WTC11 (cell line): ENCODE data around the gene ATP8B4. TPM values are rescaled to one million over a fixed set of nuclear protein-coding genes. Genes with fewer than 3 reads are reported as not detected.

Experiments used
- ATAC-seq: fragments of 200-7000 bp; cut with Tn5 transposase; 2 replicates; pipeline ENCODE4 v1.10.0; 2021; ENCODE audit warnings: mild to moderate bottlenecking, moderate library complexity
- CTCF ChIA-PET: fragments of 300-600 bp; sonication (Branson Sonifier 250); formaldehyde crosslinking; loops from one replicate; lab custom pipeline; 2021; ENCODE audit warnings: antibody characterized with exemption; lab: Charles Lee
- POLR2A ChIA-PET: fragments of 350-600 bp; sonication (Branson Sonifier 250); formaldehyde crosslinking; loops from one replicate; lab custom pipeline; 2021; ENCODE audit warnings: antibody characterized with exemption; lab: Charles Lee
- DNase-seq: peaks from one replicate; pipeline ENCODE4 v3.0.0; 2021; ENCODE audit warnings: low spot score
- H3K27ac Mint-ChIP-seq: 2 replicates; pipeline ENCODE4 v1.8.0; 2021; ENCODE audit warnings: mixed read lengths
- H3K27me3 Mint-ChIP-seq: 2 replicates; pipeline ENCODE4 v1.8.0; 2021; ENCODE audit warnings: low read depth, mild to moderate bottlenecking, moderate library complexity, mixed read lengths
- H3K36me3 Mint-ChIP-seq: 2 replicates; pipeline ENCODE4 v1.8.0; 2021; ENCODE audit warnings: mixed read lengths
- H3K4me1 Mint-ChIP-seq: 2 replicates; pipeline ENCODE4 v1.8.0; 2022; ENCODE audit warnings: mixed read lengths
- H3K4me3 Mint-ChIP-seq: 2 replicates; pipeline ENCODE4 v1.8.0; 2021; ENCODE audit warnings: mild to moderate bottlenecking, moderate library complexity, mixed read lengths
- H3K9me3 Mint-ChIP-seq: 2 replicates; pipeline ENCODE4 v1.8.0; 2021; ENCODE audit warnings: mixed read lengths
- CREB1 ChIP-seq: sonication (generic); formaldehyde crosslinking; IDR thresholded peaks from 2 replicates; pipeline ENCODE4 v1.8.0; 2023; ENCODE audit warnings: mild to moderate bottlenecking, missing genetic modification reagents
- FOXK1 ChIP-seq: sonication (generic); formaldehyde crosslinking; IDR thresholded peaks from 2 replicates; pipeline ENCODE4 v1.8.0; 2022; ENCODE audit warnings: mild to moderate bottlenecking, moderate library complexity, missing genetic modification reagents
- GTF2I ChIP-seq: fragments of 250-450 bp; sonication (Bioruptor Pico); conservative IDR thresholded peaks from 2 replicates; pipeline ENCODE4 v1.4.0; 2021; ENCODE audit warnings: mild to moderate bottlenecking
- MYBL2 ChIP-seq: sonication (generic); formaldehyde crosslinking; IDR thresholded peaks from 2 replicates; pipeline ENCODE4 v1.8.1; 2023; ENCODE audit warnings: mild to moderate bottlenecking, moderate library complexity, missing genetic modification reagents
- NFYB ChIP-seq: sonication (generic); formaldehyde crosslinking; conservative IDR thresholded peaks from 2 replicates; pipeline ENCODE4 v1.8.0; 2022; ENCODE audit warnings: low read depth, missing genetic modification reagents
- NR1H2 ChIP-seq: sonication (generic); formaldehyde crosslinking; IDR thresholded peaks from 2 replicates; pipeline ENCODE4 v1.9.0; 2021; ENCODE audit warnings: mild to moderate bottlenecking, moderate library complexity, missing genetic modification reagents
- NR3C1 ChIP-seq: sonication (generic); formaldehyde crosslinking; conservative IDR thresholded peaks from 2 replicates; pipeline ENCODE4 v1.8.1; 2023; ENCODE audit warnings: low read depth, mild to moderate bottlenecking, missing genetic modification reagents
- TEAD1 ChIP-seq: sonication (generic); formaldehyde crosslinking; IDR thresholded peaks from 2 replicates; pipeline ENCODE4 v1.8.0; 2022; ENCODE audit warnings: mild to moderate bottlenecking, missing genetic modification reagents
- TP53 ChIP-seq: sonication (generic); formaldehyde crosslinking; IDR thresholded peaks from 2 replicates; pipeline ENCODE4 v1.8.1; 2023; ENCODE audit warnings: mild to moderate bottlenecking, missing genetic modification reagents
- ZNF121 ChIP-seq: sonication (generic); formaldehyde crosslinking; IDR thresholded peaks from 2 replicates; pipeline ENCODE4 v1.8.0; 2023; ENCODE audit warnings: missing genetic modification reagents
- ZNF263 ChIP-seq: sonication (generic); formaldehyde crosslinking; IDR thresholded peaks from 2 replicates; pipeline ENCODE4 v1.8.1; 2022; ENCODE audit warnings: low read depth, mild to moderate bottlenecking, moderate library complexity, missing genetic modification reagents
- ZNF396 ChIP-seq: fragments of 250-450 bp; sonication (Bioruptor Pico); IDR thresholded peaks from 2 replicates; pipeline ENCODE4 v1.8.0; 2021; ENCODE audit warnings: mild to moderate bottlenecking, moderate library complexity, borderline replicate concordance
- ZNF423 ChIP-seq: fragments of 250-450 bp; sonication (Bioruptor Pico); IDR thresholded peaks from 2 replicates; pipeline ENCODE4 v2.1.2; 2022; ENCODE audit warnings: mild to moderate bottlenecking, moderate library complexity
- ZNF532 ChIP-seq: fragments of 250-450 bp; sonication (Bioruptor Pico); IDR thresholded peaks from 2 replicates; pipeline ENCODE4 v1.9.0; 2021; ENCODE audit warnings: mild to moderate bottlenecking, borderline replicate concordance
- total RNA-seq: library from RNA; stranded (reverse); gene quantifications from 3 replicates; pipeline ENCODE4 v1.2.3, GENCODE V29; 2021
- TF ChIP-seq, protein P1 (sequence below): sonication (generic); formaldehyde crosslinking; IDR thresholded peaks from 2 replicates; pipeline ENCODE4 v1.8.1; 2023; ENCODE audit warnings: mild to moderate bottlenecking, missing genetic modification reagents, borderline replicate concordance
- TF ChIP-seq, protein P2 (sequence below): sonication (generic); formaldehyde crosslinking; IDR thresholded peaks from 2 replicates; pipeline ENCODE4 v1.8.1; 2022; ENCODE audit warnings: missing genetic modification reagents, borderline replicate concordance
- TF ChIP-seq, protein P3 (sequence below): sonication (generic); formaldehyde crosslinking; IDR thresholded peaks from 2 replicates; pipeline ENCODE4 v1.8.0; 2023; ENCODE audit warnings: missing genetic modification reagents, mild to moderate bottlenecking, borderline replicate concordance
- TF ChIP-seq, protein P4 (sequence below): sonication (generic); formaldehyde crosslinking; IDR thresholded peaks from 2 replicates; pipeline ENCODE4 v1.8.1; 2022; ENCODE audit warnings: low read depth, mild to moderate bottlenecking, moderate library complexity, missing genetic modification reagents, borderline replicate concordance

Gene ATP8B4
- total RNA-seq, 1 experiment from 2014 or later = 0.37 TPM

DNA sequence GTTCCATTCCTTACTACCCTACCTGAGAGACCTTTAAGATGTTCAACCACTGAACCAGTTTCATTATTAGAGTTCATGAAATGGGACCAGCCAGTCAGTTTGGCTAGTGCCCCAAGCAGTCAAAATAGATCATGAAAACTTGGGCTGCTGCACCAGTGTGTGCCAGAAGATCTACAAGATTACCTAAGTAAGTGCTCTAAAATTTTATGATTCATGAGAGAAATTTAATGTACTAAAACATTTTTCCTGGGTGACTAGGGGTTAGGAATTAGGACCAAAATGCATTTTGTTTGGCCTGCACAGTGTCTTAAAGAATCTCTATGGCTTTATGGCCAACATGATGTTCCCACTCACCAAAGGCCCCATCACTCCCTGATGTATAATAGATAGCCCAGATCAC, 214.7 kb downstream of the ATP8B4 start:
- no peak overlapping the region for H3K27ac Mint-ChIP-seq
- H3K27me3 Mint-ChIP-seq = no peaks in the 10 kb centered on the region
- no peaks in the 10 kb centered on the region for H3K4me1 Mint-ChIP-seq
- POLR2A ChIA-PET = no interaction called here
- no peak for ATAC-seq
- no peak for DNase-seq
- 0 out of 2 replicates have a peak, but pooled peaks cover 5% of the 10 kb centered on the region for H3K9me3 Mint-ChIP-seq
- no peak overlapping the region for H3K4me3 Mint-ChIP-seq
- TF ChIP-seq, protein P1, sequence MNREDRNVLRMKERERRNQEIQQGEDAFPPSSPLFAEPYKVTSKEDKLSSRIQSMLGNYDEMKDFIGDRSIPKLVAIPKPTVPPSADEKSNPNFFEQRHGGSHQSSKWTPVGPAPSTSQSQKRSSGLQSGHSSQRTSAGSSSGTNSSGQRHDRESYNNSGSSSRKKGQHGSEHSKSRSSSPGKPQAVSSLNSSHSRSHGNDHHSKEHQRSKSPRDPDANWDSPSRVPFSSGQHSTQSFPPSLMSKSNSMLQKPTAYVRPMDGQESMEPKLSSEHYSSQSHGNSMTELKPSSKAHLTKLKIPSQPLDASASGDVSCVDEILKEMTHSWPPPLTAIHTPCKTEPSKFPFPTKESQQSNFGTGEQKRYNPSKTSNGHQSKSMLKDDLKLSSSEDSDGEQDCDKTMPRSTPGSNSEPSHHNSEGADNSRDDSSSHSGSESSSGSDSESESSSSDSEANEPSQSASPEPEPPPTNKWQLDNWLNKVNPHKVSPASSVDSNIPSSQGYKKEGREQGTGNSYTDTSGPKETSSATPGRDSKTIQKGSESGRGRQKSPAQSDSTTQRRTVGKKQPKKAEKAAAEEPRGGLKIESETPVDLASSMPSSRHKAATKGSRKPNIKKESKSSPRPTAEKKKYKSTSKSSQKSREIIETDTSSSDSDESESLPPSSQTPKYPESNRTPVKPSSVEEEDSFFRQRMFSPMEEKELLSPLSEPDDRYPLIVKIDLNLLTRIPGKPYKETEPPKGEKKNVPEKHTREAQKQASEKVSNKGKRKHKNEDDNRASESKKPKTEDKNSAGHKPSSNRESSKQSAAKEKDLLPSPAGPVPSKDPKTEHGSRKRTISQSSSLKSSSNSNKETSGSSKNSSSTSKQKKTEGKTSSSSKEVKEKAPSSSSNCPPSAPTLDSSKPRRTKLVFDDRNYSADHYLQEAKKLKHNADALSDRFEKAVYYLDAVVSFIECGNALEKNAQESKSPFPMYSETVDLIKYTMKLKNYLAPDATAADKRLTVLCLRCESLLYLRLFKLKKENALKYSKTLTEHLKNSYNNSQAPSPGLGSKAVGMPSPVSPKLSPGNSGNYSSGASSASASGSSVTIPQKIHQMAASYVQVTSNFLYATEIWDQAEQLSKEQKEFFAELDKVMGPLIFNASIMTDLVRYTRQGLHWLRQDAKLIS (CRISPR knock-in tag) = no peak
- TF ChIP-seq ZNF423 (CRISPR knock-in tag) (no peak), ZNF263 (CRISPR knock-in tag) (no peak), GTF2I (CRISPR knock-in tag) (no peak), MYBL2 (no peak), NR3C1 (CRISPR knock-in tag) (no peak), NR1H2 (CRISPR knock-in tag) (no peak), TP53 (no peak), CREB1 (CRISPR knock-in tag) (no peak)
- TF ChIP-seq, protein P2, sequence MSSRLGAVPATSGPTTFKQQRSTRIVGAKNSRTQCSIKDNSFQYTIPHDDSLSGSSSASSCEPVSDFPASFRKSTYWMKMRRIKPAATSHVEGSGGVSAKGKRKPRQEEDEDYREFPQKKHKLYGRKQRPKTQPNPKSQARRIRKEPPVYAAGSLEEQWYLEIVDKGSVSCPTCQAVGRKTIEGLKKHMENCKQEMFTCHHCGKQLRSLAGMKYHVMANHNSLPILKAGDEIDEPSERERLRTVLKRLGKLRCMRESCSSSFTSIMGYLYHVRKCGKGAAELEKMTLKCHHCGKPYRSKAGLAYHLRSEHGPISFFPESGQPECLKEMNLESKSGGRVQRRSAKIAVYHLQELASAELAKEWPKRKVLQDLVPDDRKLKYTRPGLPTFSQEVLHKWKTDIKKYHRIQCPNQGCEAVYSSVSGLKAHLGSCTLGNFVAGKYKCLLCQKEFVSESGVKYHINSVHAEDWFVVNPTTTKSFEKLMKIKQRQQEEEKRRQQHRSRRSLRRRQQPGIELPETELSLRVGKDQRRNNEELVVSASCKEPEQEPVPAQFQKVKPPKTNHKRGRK (CRISPR knock-in tag) = no peak
- TF ChIP-seq, all 79 proteins: peak for 0
- CTCF ChIA-PET = interaction anchor here (2.5 kb wide), 1 partner anchor 27 kb away, joined by 11 read pairs; no protein-coding TSS in a partner anchor
- no peaks in the 10 kb centered on the region for H3K36me3 Mint-ChIP-seq

GRCh38 chr15:49902685-49903501, 216.1 kb downstream of the ATP8B4 start:
- Mint-ChIP-seq H3K36me3 (no peaks in the 10 kb centered on the region), H3K4me1 (peaks cover 8% of the 10 kb centered on the region; the same call in 1 of the 2 replicates), H3K4me3 (no peak overlapping the region), H3K27me3 (no peaks in the 10 kb centered on the region), H3K9me3 (0 out of 2 replicates have a peak, but pooled peaks cover 5% of the 10 kb centered on the region), H3K27ac (no peak overlapping the region)
- POLR2A ChIA-PET = no interaction called here
- DNase-seq (no peak), ATAC-seq (no peak)
- CTCF ChIA-PET = interaction anchor here (2.5 kb wide), 1 partner anchor 26 kb away, joined by 11 read pairs; no protein-coding TSS in a partner anchor
- TF ChIP-seq, protein P3, sequence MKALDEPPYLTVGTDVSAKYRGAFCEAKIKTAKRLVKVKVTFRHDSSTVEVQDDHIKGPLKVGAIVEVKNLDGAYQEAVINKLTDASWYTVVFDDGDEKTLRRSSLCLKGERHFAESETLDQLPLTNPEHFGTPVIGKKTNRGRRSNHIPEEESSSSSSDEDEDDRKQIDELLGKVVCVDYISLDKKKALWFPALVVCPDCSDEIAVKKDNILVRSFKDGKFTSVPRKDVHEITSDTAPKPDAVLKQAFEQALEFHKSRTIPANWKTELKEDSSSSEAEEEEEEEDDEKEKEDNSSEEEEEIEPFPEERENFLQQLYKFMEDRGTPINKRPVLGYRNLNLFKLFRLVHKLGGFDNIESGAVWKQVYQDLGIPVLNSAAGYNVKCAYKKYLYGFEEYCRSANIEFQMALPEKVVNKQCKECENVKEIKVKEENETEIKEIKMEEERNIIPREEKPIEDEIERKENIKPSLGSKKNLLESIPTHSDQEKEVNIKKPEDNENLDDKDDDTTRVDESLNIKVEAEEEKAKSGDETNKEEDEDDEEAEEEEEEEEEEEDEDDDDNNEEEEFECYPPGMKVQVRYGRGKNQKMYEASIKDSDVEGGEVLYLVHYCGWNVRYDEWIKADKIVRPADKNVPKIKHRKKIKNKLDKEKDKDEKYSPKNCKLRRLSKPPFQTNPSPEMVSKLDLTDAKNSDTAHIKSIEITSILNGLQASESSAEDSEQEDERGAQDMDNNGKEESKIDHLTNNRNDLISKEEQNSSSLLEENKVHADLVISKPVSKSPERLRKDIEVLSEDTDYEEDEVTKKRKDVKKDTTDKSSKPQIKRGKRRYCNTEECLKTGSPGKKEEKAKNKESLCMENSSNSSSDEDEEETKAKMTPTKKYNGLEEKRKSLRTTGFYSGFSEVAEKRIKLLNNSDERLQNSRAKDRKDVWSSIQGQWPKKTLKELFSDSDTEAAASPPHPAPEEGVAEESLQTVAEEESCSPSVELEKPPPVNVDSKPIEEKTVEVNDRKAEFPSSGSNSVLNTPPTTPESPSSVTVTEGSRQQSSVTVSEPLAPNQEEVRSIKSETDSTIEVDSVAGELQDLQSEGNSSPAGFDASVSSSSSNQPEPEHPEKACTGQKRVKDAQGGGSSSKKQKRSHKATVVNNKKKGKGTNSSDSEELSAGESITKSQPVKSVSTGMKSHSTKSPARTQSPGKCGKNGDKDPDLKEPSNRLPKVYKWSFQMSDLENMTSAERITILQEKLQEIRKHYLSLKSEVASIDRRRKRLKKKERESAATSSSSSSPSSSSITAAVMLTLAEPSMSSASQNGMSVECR (CRISPR knock-in tag) = no peak
- TF ChIP-seq ZNF121 (CRISPR knock-in tag) (no peak), ZNF263 (CRISPR knock-in tag) (no peak), ZNF532 (CRISPR knock-in tag) (no peak), NFYB (CRISPR knock-in tag) (no peak), ZNF396 (no peak), FOXK1 (CRISPR knock-in tag) (no peak), TEAD1 (no peak)
- TF ChIP-seq, protein P4, sequence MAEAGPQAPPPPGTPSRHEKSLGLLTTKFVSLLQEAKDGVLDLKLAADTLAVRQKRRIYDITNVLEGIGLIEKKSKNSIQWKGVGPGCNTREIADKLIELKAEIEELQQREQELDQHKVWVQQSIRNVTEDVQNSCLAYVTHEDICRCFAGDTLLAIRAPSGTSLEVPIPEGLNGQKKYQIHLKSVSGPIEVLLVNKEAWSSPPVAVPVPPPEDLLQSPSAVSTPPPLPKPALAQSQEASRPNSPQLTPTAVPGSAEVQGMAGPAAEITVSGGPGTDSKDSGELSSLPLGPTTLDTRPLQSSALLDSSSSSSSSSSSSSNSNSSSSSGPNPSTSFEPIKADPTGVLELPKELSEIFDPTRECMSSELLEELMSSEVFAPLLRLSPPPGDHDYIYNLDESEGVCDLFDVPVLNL (CRISPR knock-in tag) = no peak
